Central memory CD8-positive, alpha-beta T cell (primary cell): ENCODE results near the gene ARL3.
"Not testable (repeated sequence)": the region's sequence is repeated elsewhere in the genome, so short reads cannot be mapped to it uniquely, and the experiment has no call there.

ENCODE experiments used
- ATAC-seq: fragments of 150-1000 bp; cut with Tn5 transposase; replicated peaks from 2 replicates; pipeline ENCODE4 v1.10.0; 2022; ENCODE audit warnings: mild to moderate bottlenecking, moderate FRiP score, moderate number of reproducible peaks; ENCODE audit not compliant: poor library complexity, severe bottlenecking; ENCODE audit errors: extremely low read depth
- DNase-seq, 2 donors: peaks; one replicate each; pipeline ENCODE4 v3.0.0; 2021; ENCODE audit warnings: low spot score in 2 of 2
- H3K27ac Mint-ChIP-seq: one replicate; pipeline ENCODE4 v1.8.0; 2022; ENCODE audit warnings: low read depth, mild to moderate bottlenecking, moderate library complexity, mixed read lengths
- H3K27me3 Mint-ChIP-seq: one replicate; pipeline ENCODE4 v1.8.0; 2022; ENCODE audit warnings: mixed read lengths
- H3K36me3 Mint-ChIP-seq: one replicate; pipeline ENCODE4 v1.8.0; 2022; ENCODE audit warnings: mild to moderate bottlenecking, moderate library complexity, mixed read lengths; ENCODE audit not compliant: insufficient read depth
- H3K4me1 Mint-ChIP-seq: one replicate; pipeline ENCODE4 v1.8.0; 2022; ENCODE audit warnings: mixed read lengths
- H3K4me3 Mint-ChIP-seq: one replicate; pipeline ENCODE4 v1.8.0; 2022; ENCODE audit warnings: mild to moderate bottlenecking, moderate library complexity, mixed read lengths
- H3K9me3 Mint-ChIP-seq: one replicate; pipeline ENCODE4 v1.8.0; 2022; ENCODE audit warnings: mixed read lengths

Gene ARL3

GRCh38 chr10:102745157-102745556 is 31.0 kb upstream of the ARL3 start:
- Mint-ChIP-seq H3K9me3 (peaks cover 6% of the 10 kb centered on the region), H3K27ac (peak overlapping the region; percentile 56), H3K4me1 (peaks cover 53% of the 10 kb centered on the region), H3K27me3 (no peaks in the 10 kb centered on the region), H3K4me3 (peak overlapping the region; percentile 88), H3K36me3 (peaks cover 13% of the 10 kb centered on the region)
- DNase-seq (no peak), ATAC-seq (no peak)

- H3K9me3 Mint-ChIP-seq: peaks cover 6% of the 10 kb centered on the region
- ATAC-seq (peak; percentile 27), DNase-seq (no peak)
- H3K4me1 Mint-ChIP-seq: peaks cover 53% of the 10 kb centered on the region
- H3K4me3 Mint-ChIP-seq: peak overlapping the region; percentile 88
- peaks cover 13% of the 10 kb centered on the region for H3K36me3 Mint-ChIP-seq
- H3K27ac Mint-ChIP-seq: peak overlapping the region; percentile 91
- H3K27me3 Mint-ChIP-seq: no peaks in the 10 kb centered on the region
Measured at GRCh38 chr10:102744374-102745051, 30.3 kb upstream of the ARL3 start.

DNA sequence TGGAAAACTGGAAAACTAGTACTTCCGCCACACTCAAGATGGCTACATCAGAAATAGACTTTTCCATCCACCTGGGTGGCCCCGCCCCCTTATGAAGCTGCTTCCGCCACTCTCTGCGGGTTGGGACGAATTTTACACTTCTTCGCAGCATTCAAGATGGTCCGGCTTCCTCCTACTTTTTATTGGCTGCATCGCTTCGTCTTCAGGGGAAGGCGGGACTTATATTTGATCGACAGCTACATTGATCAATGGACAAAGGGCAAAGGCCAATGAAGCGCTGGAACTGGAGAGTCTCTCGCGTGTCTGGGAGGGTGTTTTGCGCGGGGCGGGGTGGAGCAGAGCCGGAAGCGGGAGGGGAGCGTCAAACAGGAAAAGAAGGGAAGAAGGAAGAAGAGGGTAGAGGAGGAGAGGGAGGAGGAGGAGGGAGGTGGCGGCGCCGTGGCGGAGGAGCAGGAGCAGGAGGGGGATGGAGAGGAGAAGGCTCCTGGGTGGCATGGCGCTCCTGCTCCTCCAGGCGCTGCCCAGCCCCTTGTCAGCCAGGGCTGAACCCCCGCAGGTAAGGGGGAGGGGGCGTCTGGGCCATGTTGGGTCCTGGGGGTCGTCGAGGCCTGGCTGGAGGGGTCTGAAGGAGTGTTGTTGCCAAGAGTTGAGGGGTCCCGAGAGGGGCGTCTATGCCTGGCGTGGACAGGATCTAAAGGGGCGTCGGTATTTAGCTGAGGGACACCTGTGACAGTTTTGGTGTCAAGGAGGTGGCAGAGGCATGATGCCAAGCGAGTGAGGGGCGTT is 29.6 kb upstream of the ARL3 start, which contains the start of gene WBP1L:
TSS of gene WBP1L (plus strand) at position 361 of the 786 bp plus-strand sequence. CDS start at position 467, 106 bp downstream.
- Mint-ChIP-seq H3K4me1 (peaks cover 50% of the 10 kb centered on the region), H3K27ac (peak within 1 kb of the TSS; percentile 91), H3K4me3 (peak within 1 kb of the TSS; percentile 88), H3K36me3 (peaks cover 13% of the 10 kb centered on the region), H3K27me3 (no peaks in the 10 kb centered on the region), H3K9me3 (peaks cover 6% of the 10 kb centered on the region)
- DNase-seq (peak; percentile 93 to 96), ATAC-seq (peak; percentile 98)

- Mint-ChIP-seq H3K4me3 (peak overlapping the region; percentile 88), H3K27me3 (no peaks in the 10 kb centered on the region), H3K9me3 (peaks cover 6% of the 10 kb centered on the region), H3K36me3 (peaks cover 12% of the 10 kb centered on the region), H3K4me1 (peaks cover 44% of the 10 kb centered on the region), H3K27ac (peak overlapping the region; percentile 91)
- DNase-seq: no peak
- ATAC-seq: no peak
Measured at GRCh38 chr10:102743078-102743587, 28.9 kb upstream of the ARL3 start.

DNA sequence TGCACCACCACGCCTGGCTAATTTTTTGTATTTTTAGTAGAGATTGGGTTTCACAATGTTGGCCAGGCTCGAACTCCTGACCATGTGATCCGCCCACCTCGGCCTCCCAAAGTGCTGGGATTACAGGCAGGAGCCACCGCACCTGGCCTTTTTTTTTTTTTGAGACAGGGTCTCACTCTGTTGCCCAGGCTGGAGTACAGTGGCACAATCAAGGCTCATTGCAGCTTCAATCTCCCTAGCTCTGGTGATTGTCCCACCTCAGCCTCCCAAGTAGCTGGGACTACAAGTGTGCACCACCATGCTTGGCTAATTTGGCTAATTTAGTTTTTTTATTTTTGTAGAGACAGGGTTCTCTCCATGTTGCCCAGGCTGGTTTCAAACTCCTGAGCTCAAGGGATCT is 28.1 kb upstream of the ARL3 start:
- H3K27ac Mint-ChIP-seq: peak overlapping the region; percentile 14

DNA sequence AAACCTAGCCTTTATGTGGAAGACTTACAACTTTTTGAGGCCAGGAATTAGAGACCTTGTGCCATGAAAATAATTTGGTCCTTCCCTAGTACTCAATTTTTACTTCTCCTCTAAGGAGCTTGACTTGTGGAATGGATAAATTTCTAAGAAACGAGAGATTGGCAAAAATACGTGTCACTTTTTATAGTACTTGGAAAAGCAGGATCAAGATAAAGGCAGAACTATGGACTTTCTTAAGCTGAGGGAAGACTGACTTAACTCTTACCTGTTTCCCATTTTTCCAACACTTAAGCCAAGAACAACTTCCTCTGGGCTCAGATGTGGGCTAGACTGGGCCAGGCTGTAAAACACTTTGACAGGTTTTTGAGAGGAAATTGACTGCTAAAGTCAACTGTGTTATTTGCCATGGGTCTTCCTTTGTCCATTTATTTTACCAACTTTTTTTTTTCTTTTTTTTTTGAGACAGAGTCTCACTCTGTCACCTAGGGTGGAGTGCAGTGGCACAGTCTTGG is 27.6 kb upstream of the ARL3 start:
- H3K9me3 Mint-ChIP-seq: peaks cover 6% of the 10 kb centered on the region
- H3K4me3 Mint-ChIP-seq: no peak overlapping the region
- H3K27ac Mint-ChIP-seq: no peak overlapping the region
- DNase-seq: no peak
- ATAC-seq: no peak
- H3K4me1 Mint-ChIP-seq: peaks cover 41% of the 10 kb centered on the region
- H3K27me3 Mint-ChIP-seq: no peaks in the 10 kb centered on the region
- H3K36me3 Mint-ChIP-seq: peaks cover 9% of the 10 kb centered on the region

More for the DNA sequence above, 28.1 kb upstream of the ARL3 start:
- peak overlapping the region; percentile 88 for H3K4me3 Mint-ChIP-seq
- not testable (repeated sequence) for ATAC-seq, DNase-seq, H3K9me3 Mint-ChIP-seq, H3K36me3 Mint-ChIP-seq, H3K27me3 Mint-ChIP-seq
- H3K4me1 Mint-ChIP-seq: peaks cover 43% of the 10 kb centered on the region

DNA sequence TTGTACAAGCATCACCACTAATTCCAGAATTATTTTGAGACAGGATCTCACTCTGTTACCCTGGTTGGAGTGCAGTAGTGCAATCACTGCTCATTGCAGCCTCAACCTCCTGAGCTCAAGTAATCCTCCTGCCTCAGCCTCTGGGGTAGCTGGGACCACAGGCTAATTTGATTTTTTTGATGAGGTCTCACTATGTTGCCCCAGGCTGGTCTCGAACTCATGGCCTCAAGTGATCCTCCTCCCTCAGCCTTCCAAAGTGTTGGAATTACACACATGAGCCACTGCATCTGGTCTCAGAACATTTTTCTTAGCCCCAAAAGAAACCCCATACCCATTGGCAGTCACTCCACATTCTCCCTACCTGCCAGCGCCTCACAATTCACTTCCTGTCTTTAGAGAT is 26.0 kb upstream of the ARL3 start:
- Mint-ChIP-seq H3K27me3 (no peaks in the 10 kb centered on the region), H3K27ac (no peak overlapping the region), H3K4me3 (no peak overlapping the region), H3K9me3 (peaks cover 6% of the 10 kb centered on the region), H3K36me3 (peaks cover 9% of the 10 kb centered on the region), H3K4me1 (peaks cover 25% of the 10 kb centered on the region)
- no peak for ATAC-seq
- DNase-seq: no peak

GRCh38 chr10:102738692-102739121 is 24.5 kb upstream of the ARL3 start:
- H3K4me3 Mint-ChIP-seq: no peak overlapping the region
- no peak for ATAC-seq
- peaks cover 8% of the 10 kb centered on the region for H3K36me3 Mint-ChIP-seq
- H3K9me3 Mint-ChIP-seq: peaks cover 6% of the 10 kb centered on the region
- no peak overlapping the region for H3K27ac Mint-ChIP-seq
- H3K4me1 Mint-ChIP-seq: peaks cover 10% of the 10 kb centered on the region
- H3K27me3 Mint-ChIP-seq: no peaks in the 10 kb centered on the region
- DNase-seq: no peak

DNA sequence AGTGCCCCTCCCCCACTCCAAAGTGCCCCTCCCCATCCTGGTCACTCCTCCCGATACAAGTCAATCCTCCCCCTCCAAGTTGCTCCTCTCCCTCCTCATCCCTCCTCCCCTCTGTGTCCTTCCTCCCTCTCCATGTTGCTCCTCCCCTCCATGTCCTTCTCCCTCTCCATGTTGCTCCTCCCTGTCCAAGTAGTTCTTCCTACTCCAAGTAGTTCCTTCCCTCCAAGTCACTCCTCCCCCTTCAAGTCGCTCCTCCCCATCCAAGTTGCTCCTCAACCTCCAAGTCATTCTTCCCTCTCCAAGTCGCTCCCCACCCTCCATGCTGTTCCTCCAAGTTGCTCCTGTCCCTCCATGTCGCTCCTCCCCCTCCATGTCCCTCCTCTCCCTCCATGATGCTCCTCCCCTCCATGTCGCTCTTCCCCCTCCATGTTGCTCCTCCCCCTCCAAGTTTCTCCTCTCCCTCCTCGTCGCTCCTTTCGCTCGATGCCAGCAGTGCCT is 20.9 kb upstream of the ARL3 start:
- Mint-ChIP-seq H3K9me3 (no peaks in the 10 kb centered on the region), H3K4me1 (no peaks in the 10 kb centered on the region), H3K27ac (no peak overlapping the region), H3K36me3 (peaks cover 8% of the 10 kb centered on the region), H3K4me3 (no peak overlapping the region), H3K27me3 (no peaks in the 10 kb centered on the region)
- ATAC-seq: no peak
- DNase-seq: no peak

DNA sequence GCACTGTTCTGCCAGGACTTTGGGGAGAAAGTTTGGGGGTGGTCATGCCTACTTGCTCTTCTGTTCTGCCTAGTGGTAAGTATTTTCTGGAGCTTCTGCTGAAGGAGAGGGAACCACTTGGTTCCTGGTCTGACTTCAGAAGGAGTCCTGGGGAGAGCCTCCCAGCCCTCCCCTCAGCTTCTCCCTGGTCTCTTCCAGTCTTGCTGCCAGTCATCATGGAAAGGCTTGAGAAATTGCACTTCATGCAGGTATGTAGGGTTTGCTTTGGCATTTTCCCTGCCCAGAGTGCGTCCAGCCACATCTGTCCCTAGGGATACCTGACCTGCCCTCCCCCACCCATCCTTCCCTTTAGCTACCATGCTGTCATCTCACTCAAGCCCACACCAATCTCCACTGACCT is 18.5 kb upstream of the ARL3 start:
- Mint-ChIP-seq H3K27ac (no peak overlapping the region), H3K27me3 (no peaks in the 10 kb centered on the region), H3K4me3 (no peak overlapping the region), H3K4me1 (peaks cover 8% of the 10 kb centered on the region), H3K36me3 (peaks cover 9% of the 10 kb centered on the region), H3K9me3 (no peaks in the 10 kb centered on the region)
- DNase-seq (no peak), ATAC-seq (no peak)

GRCh38 chr10:102731222-102731800 is 17.1 kb upstream of the ARL3 start:
- Mint-ChIP-seq H3K27me3 (no peaks in the 10 kb centered on the region), H3K4me3 (no peak overlapping the region), H3K9me3 (no peaks in the 10 kb centered on the region), H3K36me3 (peaks cover 12% of the 10 kb centered on the region), H3K4me1 (peaks cover 8% of the 10 kb centered on the region), H3K27ac (no peak overlapping the region)
- ATAC-seq: no peak
- no peak for DNase-seq
